HepG2 (cell line): ENCODE results near the gene CLCN1. TPM values are rescaled to one million over a fixed set of nuclear protein-coding genes. Genes with fewer than 3 reads are reported as not detected.
A peak's percentile ranks its signal among the peaks of the same experiment; 100 is the strongest.

Experiments used
- EED ChIP-seq: sonication (generic); formaldehyde crosslinking; IDR thresholded peaks from 2 replicates; pipeline ENCODE4 v1.5.0; 2020; ENCODE audit warnings: mild to moderate bottlenecking, missing genetic modification reagents
- ELF4 ChIP-seq: sonication (generic); formaldehyde crosslinking; IDR thresholded peaks from 2 replicates; pipeline ENCODE4 v1.5.0; 2020; ENCODE audit warnings: missing genetic modification reagents, mild to moderate bottlenecking, moderate library complexity, borderline replicate concordance
- HMG20B ChIP-seq: conservative IDR thresholded peaks from 2 replicates; pipeline ENCODE4 v1.6.1; 2016; ENCODE audit warnings: missing genetic modification reagents, missing compliant biosample characterization
- MED13 ChIP-seq: sonication (generic); formaldehyde crosslinking; IDR thresholded peaks from 2 replicates; pipeline ENCODE4 v1.5.0; 2020; ENCODE audit warnings: missing genetic modification reagents
- NCOA1 ChIP-seq: sonication (generic); formaldehyde crosslinking; IDR thresholded peaks from 2 replicates; pipeline ENCODE4 v1.9.0; 2021; ENCODE audit warnings: missing genetic modification reagents
- NFKBIZ ChIP-seq: IDR thresholded peaks from 2 replicates; pipeline ENCODE4 v1.6.1; 2018; ENCODE audit warnings: missing genetic modification reagents, missing compliant biosample characterization
- POLR2A ChIP-seq, 2 experiments: IDR thresholded peaks; 2 replicates each; pipeline ENCODE4 v1.6.1; 2011; ENCODE audit warnings: low read depth in 2 of 2, low read length in 2 of 2, mild to moderate bottlenecking in 1 of 2, moderate library complexity in 1 of 2; ENCODE audit not compliant: insufficient read depth in 1 of 2
- SMAD3 ChIP-seq: sonication (generic); formaldehyde crosslinking; IDR thresholded peaks from 2 replicates; pipeline ENCODE4 v1.4.0; 2020; ENCODE audit warnings: missing genetic modification reagents
- SOX13 ChIP-seq, 3 experiments: fragments of 450-650 bp in 1 of 3; sonication (generic) in 1 of 3; formaldehyde crosslinking in 1 of 3; IDR thresholded peaks in 2 of 3; conservative IDR thresholded peaks in 1 of 3; 2 replicates each; pipeline versions ENCODE4 v1.5.0 to v1.6.1; 2016 to 2020; ENCODE audit warnings: antibody characterized with exemption in 1 of 3, mild to moderate bottlenecking in 1 of 3, missing compliant biosample characterization in 1 of 3, missing genetic modification reagents in 1 of 3, moderate library complexity in 1 of 3
- SUZ12 ChIP-seq: fragments of 150-350 bp; IDR thresholded peaks from 2 replicates; pipeline ENCODE4 v1.6.1; 2014; ENCODE audit warnings: low read depth, low read length
- ZBTB7B ChIP-seq: sonication (generic); formaldehyde crosslinking; IDR thresholded peaks from 2 replicates; pipeline ENCODE4 v1.4.0; 2020; ENCODE audit warnings: missing genetic modification reagents
- ZFX ChIP-seq: sonication (generic); formaldehyde crosslinking; IDR thresholded peaks from 2 replicates; pipeline ENCODE4 v1.4.0; 2020; ENCODE audit warnings: mild to moderate bottlenecking, low read depth, missing genetic modification reagents, moderate library complexity
- ZNF205 ChIP-seq: IDR thresholded peaks from 2 replicates; pipeline ENCODE4 v1.6.1; 2018; ENCODE audit warnings: missing biosample characterization, missing genetic modification reagents
- ZNF335 ChIP-seq: sonication (generic); formaldehyde crosslinking; IDR thresholded peaks from 2 replicates; pipeline ENCODE4 v1.4.0; 2020; ENCODE audit warnings: missing genetic modification reagents
- ZNF33B ChIP-seq: sonication (generic); formaldehyde crosslinking; IDR thresholded peaks from 2 replicates; pipeline ENCODE4 v1.5.1; 2020; ENCODE audit warnings: mild to moderate bottlenecking, missing genetic modification reagents
- ZNF589 ChIP-seq: sonication (generic); formaldehyde crosslinking; conservative IDR thresholded peaks from 2 replicates; pipeline ENCODE4 v1.8.0; 2022; ENCODE audit warnings: mild to moderate bottlenecking, moderate library complexity, missing genetic modification reagents
- ZNF883 ChIP-seq: sonication (generic); formaldehyde crosslinking; IDR thresholded peaks from 2 replicates; pipeline ENCODE4 v1.5.1; 2020; ENCODE audit warnings: mild to moderate bottlenecking, missing genetic modification reagents; ENCODE audit errors: not compliant biosample characterization
- ZNF891 ChIP-seq: sonication (generic); formaldehyde crosslinking; IDR thresholded peaks from 2 replicates; pipeline ENCODE4 v1.5.0; 2020; ENCODE audit warnings: mild to moderate bottlenecking, missing genetic modification reagents
- polyA plus RNA-seq, 8 experiments: library from polyadenylated mRNA; depleted of rRNA in 3 of 8; stranded (reverse) in 7 of 8; unstranded in 1 of 8; fragments of >200 nt; fragmentation: Illumina TruSeq in 4 of 8; extraction: Trizol in 4 of 8; gene quantifications; 2 replicates each; pipeline versions ENCODE4 v1.2.1 to v1.2.3, GENCODE V29; 2011 to 2016; ENCODE audit warnings: low read depth in 4 of 8, missing spikeins in 1 of 8, mixed read lengths in 1 of 8; ENCODE audit not compliant: insufficient read depth in 1 of 8
- total RNA-seq, 5 experiments: library from RNA; depleted of rRNA; stranded (reverse); fragments of >200 nt; fragmentation: Illumina TruSeq; extraction: Trizol; gene quantifications; 2 replicates each; pipeline ENCODE4 v1.2.3, GENCODE V29; 2016; ENCODE audit warnings: low read depth in 1 of 5
- TF ChIP-seq, protein P1 (sequence below): sonication (generic); formaldehyde crosslinking; IDR thresholded peaks from 2 replicates; pipeline ENCODE4 v1.5.1; 2020; ENCODE audit warnings: missing genetic modification reagents, mild to moderate bottlenecking, borderline replicate concordance
- TF ChIP-seq, protein P2 (sequence below): IDR thresholded peaks from 2 replicates; pipeline ENCODE4 v1.6.1; 2012; ENCODE audit warnings: low read length, improper control_type of control experiment
- TF ChIP-seq, protein P3 (sequence below): sonication (generic); formaldehyde crosslinking; IDR thresholded peaks from 2 replicates; pipeline ENCODE4 v1.8.0; 2022; ENCODE audit warnings: missing genetic modification reagents, low read depth, mild to moderate bottlenecking, borderline replicate concordance

Gene CLCN1
- total and polyA plus RNA-seq, 2 of the 13 experiments (the other 11 are each of a cell fraction or from before 2014, with no cell fraction given), result 0.01 TPM; not detected in 1

DNA sequence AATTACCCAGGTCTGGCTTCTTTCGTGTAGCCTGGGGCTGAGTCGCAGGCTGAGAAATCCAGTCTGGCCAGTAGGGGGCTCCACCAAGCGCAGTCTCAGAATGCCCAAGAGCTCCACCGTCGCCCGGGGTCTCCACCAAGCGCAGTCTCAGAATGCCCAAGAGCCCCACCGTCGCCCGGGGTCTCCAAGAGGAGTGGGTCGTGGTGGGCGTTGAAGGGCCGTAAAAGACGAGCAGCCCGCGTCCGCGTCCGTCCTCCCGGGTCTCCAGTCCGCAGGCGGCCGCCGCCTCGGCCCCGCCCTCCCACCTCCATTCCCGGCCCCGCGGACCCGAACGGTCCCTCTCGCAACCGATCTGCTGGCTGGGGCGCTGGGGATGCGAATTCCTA is 64.3 kb downstream of the CLCN1 start (continued):
- no peak for TF ChIP-seq ZNF205 (CRISPR knock-in tag)
- peak; percentile 48 for TF ChIP-seq ZNF883 (CRISPR knock-in tag)
- TF ChIP-seq, protein P1, sequence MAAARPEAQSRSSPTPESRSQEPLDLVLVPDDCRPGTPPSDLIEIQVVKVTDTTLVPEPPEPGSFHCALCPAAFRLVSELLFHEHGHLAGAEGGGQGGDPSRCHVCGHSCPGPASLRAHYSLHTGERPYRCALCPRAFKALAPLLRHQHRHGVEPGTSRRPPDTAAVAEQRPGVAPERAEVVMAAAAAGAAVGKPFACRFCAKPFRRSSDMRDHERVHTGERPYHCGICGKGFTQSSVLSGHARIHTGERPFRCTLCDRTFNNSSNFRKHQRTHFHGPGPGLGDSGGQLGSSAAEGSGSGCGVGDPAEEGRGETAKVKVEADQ (CRISPR knock-in tag), result peak; percentile 77; the same call in 1 of the 2 replicates
- no peak for TF ChIP-seq ZNF33B (CRISPR knock-in tag)
- peak; percentile 58; the same call in 1 of the 2 replicates for TF ChIP-seq SMAD3 (CRISPR knock-in tag)
- no peak for TF ChIP-seq SOX13 (IDR thresholded peaks at IDR 0.05)
- no peak for TF ChIP-seq SOX13 (CRISPR knock-in tag; conservative IDR thresholded peaks at IDR 0.05 in 1 of 2, IDR thresholded peaks at IDR 0.05 in 1 of 2)
- no peak; the same call in 1 of the 2 replicates for TF ChIP-seq ZBTB7B (CRISPR knock-in tag)
- TF ChIP-seq ELF4 (CRISPR knock-in tag), result no peak
- TF ChIP-seq EED (CRISPR knock-in tag), result no peak
- no peak for TF ChIP-seq HMG20B (CRISPR knock-in tag)
- no peak for TF ChIP-seq ZNF589
- TF ChIP-seq POLR2A (IDR thresholded peaks at IDR 0.05; ENCODE audit: insufficient read depth in 1 of 2, low read depth in 2 of 2, low read length in 2 of 2), result 0 out of 4 replicates have a peak, but pooled peaks of 1 of the 2 experiments have one; percentile 5
- peak; percentile 62; the same call in 1 of the 2 replicates for TF ChIP-seq ZNF891 (CRISPR knock-in tag)
- TF ChIP-seq, protein P2, sequence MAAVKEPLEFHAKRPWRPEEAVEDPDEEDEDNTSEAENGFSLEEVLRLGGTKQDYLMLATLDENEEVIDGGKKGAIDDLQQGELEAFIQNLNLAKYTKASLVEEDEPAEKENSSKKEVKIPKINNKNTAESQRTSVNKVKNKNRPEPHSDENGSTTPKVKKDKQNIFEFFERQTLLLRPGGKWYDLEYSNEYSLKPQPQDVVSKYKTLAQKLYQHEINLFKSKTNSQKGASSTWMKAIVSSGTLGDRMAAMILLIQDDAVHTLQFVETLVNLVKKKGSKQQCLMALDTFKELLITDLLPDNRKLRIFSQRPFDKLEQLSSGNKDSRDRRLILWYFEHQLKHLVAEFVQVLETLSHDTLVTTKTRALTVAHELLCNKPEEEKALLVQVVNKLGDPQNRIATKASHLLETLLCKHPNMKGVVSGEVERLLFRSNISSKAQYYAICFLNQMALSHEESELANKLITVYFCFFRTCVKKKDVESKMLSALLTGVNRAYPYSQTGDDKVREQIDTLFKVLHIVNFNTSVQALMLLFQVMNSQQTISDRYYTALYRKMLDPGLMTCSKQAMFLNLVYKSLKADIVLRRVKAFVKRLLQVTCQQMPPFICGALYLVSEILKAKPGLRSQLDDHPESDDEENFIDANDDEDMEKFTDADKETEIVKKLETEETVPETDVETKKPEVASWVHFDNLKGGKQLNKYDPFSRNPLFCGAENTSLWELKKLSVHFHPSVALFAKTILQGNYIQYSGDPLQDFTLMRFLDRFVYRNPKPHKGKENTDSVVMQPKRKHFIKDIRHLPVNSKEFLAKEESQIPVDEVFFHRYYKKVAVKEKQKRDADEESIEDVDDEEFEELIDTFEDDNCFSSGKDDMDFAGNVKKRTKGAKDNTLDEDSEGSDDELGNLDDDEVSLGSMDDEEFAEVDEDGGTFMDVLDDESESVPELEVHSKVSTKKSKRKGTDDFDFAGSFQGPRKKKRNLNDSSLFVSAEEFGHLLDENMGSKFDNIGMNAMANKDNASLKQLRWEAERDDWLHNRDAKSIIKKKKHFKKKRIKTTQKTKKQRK, result no peak
- no peak for TF ChIP-seq SUZ12
- TF ChIP-seq ZFX (CRISPR knock-in tag), result peak; percentile 41; the same call in 1 of the 2 replicates
- TF ChIP-seq NCOA1 (CRISPR knock-in tag), result no peak
- no peak for TF ChIP-seq NFKBIZ
- no peak for TF ChIP-seq ZNF335
- TF ChIP-seq, protein P3, sequence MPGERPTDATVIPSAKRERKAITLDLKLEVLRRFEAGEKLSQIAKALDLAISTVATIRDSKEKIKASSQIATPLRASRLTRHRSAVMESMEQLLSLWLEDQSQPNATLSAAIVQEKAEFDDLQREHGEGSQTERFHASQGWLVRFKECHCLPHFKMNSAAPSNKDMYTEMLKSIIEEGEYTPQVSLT (CRISPR knock-in tag), result no peak
- no peak for TF ChIP-seq MED13 (CRISPR knock-in tag)
